OCI-LY1 (cell line): ENCODE data around the gene NUDC.

ENCODE experiments used
- H2AFZ ChIP-seq: fragments of 200-600 bp; sonication (generic), shearing (Covaris generic); 2 replicates; pipeline ENCODE4 v1.6.0; 2014; ENCODE audit warnings: antibody characterized with exemption, mild to moderate bottlenecking, low read length
- H3F3A ChIP-seq: fragments of 200-600 bp; sonication (generic), shearing (Covaris generic); 2 replicates; pipeline ENCODE4 v1.6.0; 2014; ENCODE audit warnings: mild to moderate bottlenecking, antibody characterized with exemption, low read length, moderate library complexity; ENCODE audit not compliant: insufficient read depth
- H3K27ac ChIP-seq: fragments of 200-600 bp; sonication (generic); 2 replicates; pipeline ENCODE4 v1.5.1; 2014; ENCODE audit warnings: low read length, mixed run types, mild to moderate bottlenecking, low read depth; ENCODE audit not compliant: poor library complexity, severe bottlenecking
- H3K27me3 ChIP-seq: fragments of 200-600 bp; sonication (generic); 2 replicates; pipeline ENCODE4 v1.6.0; 2014; ENCODE audit warnings: antibody characterized with exemption, mild to moderate bottlenecking, low read length, moderate library complexity; ENCODE audit not compliant: insufficient read depth
- H3K36me3 ChIP-seq: fragments of 200-600 bp; sonication (generic); 2 replicates; pipeline ENCODE4 v1.6.1; 2014; ENCODE audit warnings: mild to moderate bottlenecking, antibody characterized with exemption, low read length, moderate library complexity, mixed read lengths; ENCODE audit not compliant: insufficient read depth
- H3K4me1 ChIP-seq: fragments of 200-600 bp; sonication (generic); 2 replicates; pipeline ENCODE4 v1.5.1; 2014; ENCODE audit warnings: mild to moderate bottlenecking, low read length, moderate library complexity; ENCODE audit not compliant: insufficient read depth, severe bottlenecking
- H3K4me2 ChIP-seq: fragments of 200-600 bp; sonication (generic), shearing (Covaris generic); 2 replicates; pipeline ENCODE4 v1.6.1; 2014; ENCODE audit warnings: low read length
- H3K4me3 ChIP-seq: fragments of 200-600 bp; sonication (generic); 2 replicates; pipeline ENCODE4 v1.5.1; 2014; ENCODE audit warnings: low read length, low read depth, mild to moderate bottlenecking, mixed read lengths; ENCODE audit not compliant: poor library complexity, severe bottlenecking
- H3K79me2 ChIP-seq: fragments of 200-600 bp; shearing (Covaris generic); 2 replicates; pipeline ENCODE4 v1.6.1; 2016; ENCODE audit warnings: mixed run types, low read length, mixed read lengths; ENCODE audit not compliant: insufficient read depth
- H3K9ac ChIP-seq: fragments of 200-600 bp; sonication (generic), shearing (Covaris generic); 2 replicates; pipeline ENCODE4 v1.6.1; 2014; ENCODE audit warnings: mild to moderate bottlenecking, low read length, mixed read lengths
- H3K9me2 ChIP-seq: fragments of 200-600 bp; sonication (generic), shearing (Covaris generic); 2 replicates; pipeline ENCODE4 v1.6.1; 2014; ENCODE audit warnings: low read depth, mild to moderate bottlenecking, low read length, mixed read lengths
- H3K9me3 ChIP-seq: fragments of 200-600 bp; shearing (Covaris generic); 2 replicates; pipeline ENCODE4 v1.6.1; 2014; ENCODE audit warnings: low read length, mixed read lengths
- H4K20me1 ChIP-seq: fragments of 200-600 bp; sonication (generic), shearing (Covaris generic); 2 replicates; pipeline ENCODE4 v1.6.0; 2016; ENCODE audit warnings: mild to moderate bottlenecking, low read length; ENCODE audit not compliant: insufficient read depth
- EZH2 ChIP-seq: fragments of 200-600 bp; sonication (generic), shearing (Covaris generic); IDR thresholded peaks from 2 replicates; pipeline ENCODE4 v1.8.0; 2017; ENCODE audit warnings: borderline replicate concordance, mixed run types, mild to moderate bottlenecking, antibody characterized with exemption, low read length, moderate library complexity, mixed read lengths
- TF ChIP-seq, protein P1 (sequence below): fragments of 200-600 bp; sonication (generic), shearing (Covaris generic); IDR thresholded peaks from 2 replicates; pipeline ENCODE4 v1.5.1; 2017; ENCODE audit warnings: mild to moderate bottlenecking, antibody characterized with exemption, low read length, moderate library complexity, mixed read lengths

NUDC gene

DNA sequence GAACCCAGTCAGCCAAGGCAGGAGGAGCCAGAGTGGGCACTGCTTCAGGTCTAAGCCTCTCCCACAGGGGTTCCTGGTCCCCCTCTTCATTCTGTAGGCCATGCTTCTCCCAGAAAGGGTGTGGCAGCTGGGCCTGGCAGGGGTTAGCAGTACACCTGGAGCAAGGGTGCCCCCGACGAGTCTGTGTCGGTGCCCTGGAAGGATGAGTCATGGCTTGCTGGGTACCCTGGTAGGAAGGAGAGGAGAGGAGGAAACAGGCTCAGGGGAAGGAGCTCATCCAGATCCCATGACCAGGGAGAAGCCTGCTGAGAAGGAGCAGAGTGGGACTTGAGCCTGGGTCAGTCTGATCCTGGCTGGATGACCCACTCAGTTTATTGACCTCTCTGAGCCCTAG lies 28.4 kb downstream of the NUDC start:
- H3K36me3 ChIP-seq = peaks cover 25% of the 10 kb centered on the region
- H3K27me3 ChIP-seq = no peaks in the 10 kb centered on the region
- H4K20me1 ChIP-seq = no peaks in the 10 kb centered on the region
- no peaks in the 10 kb centered on the region for H3K9me3 ChIP-seq
- TF ChIP-seq, protein P1, sequence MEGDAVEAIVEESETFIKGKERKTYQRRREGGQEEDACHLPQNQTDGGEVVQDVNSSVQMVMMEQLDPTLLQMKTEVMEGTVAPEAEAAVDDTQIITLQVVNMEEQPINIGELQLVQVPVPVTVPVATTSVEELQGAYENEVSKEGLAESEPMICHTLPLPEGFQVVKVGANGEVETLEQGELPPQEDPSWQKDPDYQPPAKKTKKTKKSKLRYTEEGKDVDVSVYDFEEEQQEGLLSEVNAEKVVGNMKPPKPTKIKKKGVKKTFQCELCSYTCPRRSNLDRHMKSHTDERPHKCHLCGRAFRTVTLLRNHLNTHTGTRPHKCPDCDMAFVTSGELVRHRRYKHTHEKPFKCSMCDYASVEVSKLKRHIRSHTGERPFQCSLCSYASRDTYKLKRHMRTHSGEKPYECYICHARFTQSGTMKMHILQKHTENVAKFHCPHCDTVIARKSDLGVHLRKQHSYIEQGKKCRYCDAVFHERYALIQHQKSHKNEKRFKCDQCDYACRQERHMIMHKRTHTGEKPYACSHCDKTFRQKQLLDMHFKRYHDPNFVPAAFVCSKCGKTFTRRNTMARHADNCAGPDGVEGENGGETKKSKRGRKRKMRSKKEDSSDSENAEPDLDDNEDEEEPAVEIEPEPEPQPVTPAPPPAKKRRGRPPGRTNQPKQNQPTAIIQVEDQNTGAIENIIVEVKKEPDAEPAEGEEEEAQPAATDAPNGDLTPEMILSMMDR = no peak
- no peak for TF ChIP-seq EZH2
- H2AFZ ChIP-seq = no peak overlapping the region
- no peak overlapping the region for H3K4me3 ChIP-seq
- H3K9me2 ChIP-seq = no peaks in the 10 kb centered on the region
- no peak overlapping the region for H3K27ac ChIP-seq
- no peak overlapping the region for H3K9ac ChIP-seq
- H3K79me2 ChIP-seq = no peaks in the 10 kb centered on the region
- no peak overlapping the region for H3K4me2 ChIP-seq
- no peaks in the 10 kb centered on the region for H3K4me1 ChIP-seq
- H3F3A ChIP-seq = no peaks in the 10 kb centered on the region

DNA sequence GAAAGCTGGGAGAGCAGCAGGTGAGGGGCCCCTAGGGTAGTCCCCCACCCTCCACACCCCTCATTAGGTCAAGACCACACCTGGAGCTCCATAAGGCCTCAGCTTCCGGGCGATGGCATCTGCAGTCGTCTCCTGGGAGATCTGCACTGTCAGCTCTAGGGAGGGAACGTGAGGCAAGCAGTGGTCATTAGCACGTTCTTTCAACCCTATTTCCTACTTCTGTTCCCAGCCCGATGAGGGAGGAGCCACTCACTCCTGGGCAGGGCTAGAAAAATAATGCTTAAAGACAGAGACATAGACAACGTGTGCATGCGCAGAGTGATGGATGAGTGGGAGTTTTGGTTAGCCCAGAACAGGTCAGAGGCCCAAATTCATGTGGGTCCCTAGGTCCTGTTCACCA lies 29.1 kb downstream of the NUDC start:
- no peaks in the 10 kb centered on the region for H3K9me3 ChIP-seq
- no peaks in the 10 kb centered on the region for H3K9me2 ChIP-seq
- no peaks in the 10 kb centered on the region for H3K4me1 ChIP-seq
- H3K79me2 ChIP-seq = no peaks in the 10 kb centered on the region
- TF ChIP-seq, protein P1 = no peak
- no peak for TF ChIP-seq EZH2
- H3K27me3 ChIP-seq = no peaks in the 10 kb centered on the region
- H3K4me3 ChIP-seq = no peak overlapping the region
- H3K9ac ChIP-seq = no peak overlapping the region
- no peak overlapping the region for H2AFZ ChIP-seq
- H4K20me1 ChIP-seq = no peaks in the 10 kb centered on the region
- H3F3A ChIP-seq = no peaks in the 10 kb centered on the region
- peaks cover 18% of the 10 kb centered on the region for H3K36me3 ChIP-seq
- no peak overlapping the region for H3K27ac ChIP-seq
- H3K4me2 ChIP-seq = no peak overlapping the region

DNA sequence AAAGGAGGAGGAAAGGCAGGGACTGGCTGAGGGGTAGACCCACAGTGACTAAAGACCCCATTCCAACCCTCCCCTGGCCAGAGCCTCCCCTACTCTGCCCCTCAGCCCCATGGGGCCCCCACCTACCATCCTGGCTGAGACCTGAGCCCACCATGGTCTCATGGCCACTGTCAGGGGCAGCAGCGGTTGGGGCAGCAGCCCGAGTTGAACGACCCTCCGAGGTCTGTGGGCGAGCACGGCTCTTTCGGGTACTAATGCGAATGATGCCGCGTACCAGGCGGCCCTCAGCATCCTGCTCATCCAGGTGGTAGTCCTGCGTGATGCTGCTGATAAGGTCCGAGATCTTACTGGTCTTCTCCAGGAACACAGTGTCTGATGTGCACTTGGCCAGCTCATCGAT lies 29.7 kb downstream of the NUDC start:
- H2AFZ ChIP-seq = no peak overlapping the region
- H3K4me1 ChIP-seq = no peaks in the 10 kb centered on the region
- TF ChIP-seq EZH2 = no peak
- TF ChIP-seq, protein P1 = no peak
- H3K4me3 ChIP-seq = no peak overlapping the region
- no peak overlapping the region for H3K27ac ChIP-seq
- H3K9ac ChIP-seq = no peak overlapping the region
- H3K36me3 ChIP-seq = peaks cover 14% of the 10 kb centered on the region
- H3K27me3 ChIP-seq = no peaks in the 10 kb centered on the region
- no peak overlapping the region for H3K4me2 ChIP-seq
- H3K9me2 ChIP-seq = no peaks in the 10 kb centered on the region
- no peaks in the 10 kb centered on the region for H4K20me1 ChIP-seq
- no peaks in the 10 kb centered on the region for H3K79me2 ChIP-seq
- peaks cover 4% of the 10 kb centered on the region; the same call in 1 of the 2 replicates for H3K9me3 ChIP-seq
- no peaks in the 10 kb centered on the region for H3F3A ChIP-seq
